ENCODE results near the gene LGI1. TPM values are rescaled to one million over a fixed set of nuclear protein-coding genes. Genes with fewer than 3 reads are reported as not detected.

LGI1 gene
- total RNA-seq, 1 donor from 2014 or later, result not detected

Other genes starting within 250 kb of the LGI1 start
- gene FFAR4, start 191.3 kb upstream of the LGI1 start, total RNA-seq, result not detected in 2 replicates
- not detected in 2 replicates for gene RBP4, start 156.7 kb upstream of the LGI1 start, total RNA-seq
- not detected in 2 replicates for gene PDE6C, start 145.4 kb upstream of the LGI1 start, total RNA-seq
- gene FRA10AC1, start 55.3 kb upstream of the LGI1 start, total RNA-seq, result 5.1 and 5.8 TPM in 2 replicates
- gene SLC35G1, start 136.0 kb downstream of the LGI1 start, total RNA-seq, result 4.6 and 5.3 TPM in 2 replicates
- gene PLCE1, start 236.0 kb downstream of the LGI1 start, total RNA-seq, result 2.7 and 3.6 TPM in 2 replicates

Measured in dermis blood vessel endothelial cell (primary cell).